Naive thymus-derived CD4-positive, alpha-beta T cell (primary cell): ENCODE measurements around the gene ITPR2. TPM values are rescaled to one million over a fixed set of nuclear protein-coding genes. Genes with fewer than 3 reads are reported as not detected.

Source experiments
- ATAC-seq: fragments of 150-1000 bp; cut with Tn5 transposase; 2 replicates; pipeline ENCODE4 v1.10.0; 2021; ENCODE audit warnings: mild to moderate bottlenecking, moderate library complexity
- CTCF ChIA-PET: fragments of 350-600 bp; sonication (Branson Sonifier 250); formaldehyde crosslinking; loops from one replicate; lab custom pipeline; 2021; ENCODE audit warnings: antibody characterized with exemption; lab: Charles Lee
- POLR2A ChIA-PET: fragments of 350-600 bp; sonication (Branson Sonifier 250); formaldehyde crosslinking; loops from one replicate; lab custom pipeline; 2021; ENCODE audit warnings: antibody characterized with exemption, inconsistent platforms; lab: Charles Lee
- DNase-seq, 9 donors: peaks; one replicate each; pipeline versions ENCODE4 v3.0.0 to v3.0.0-alpha.2; 2020 to 2022; ENCODE audit warnings: mixed read lengths in 1 of 9
- H3K27ac ChIP-seq: one replicate; pipeline ENCODE4 v1.7.0; 2013; ENCODE audit warnings: mild to moderate bottlenecking, low read depth, low read length, moderate library complexity
- H3K27me3 ChIP-seq, 2 donors: one replicate each; pipeline ENCODE4 v1.7.0; 2013; ENCODE audit warnings: low read length in 2 of 2, mild to moderate bottlenecking in 2 of 2, moderate library complexity in 2 of 2; ENCODE audit not compliant: control insufficient read depth in 2 of 2, insufficient read depth in 2 of 2
- H3K36me3 ChIP-seq, 3 experiments: 1 replicate in 2 of 3; 2 replicates in 1 of 3; pipeline ENCODE4 v1.7.0; 2013; ENCODE audit warnings: low read length in 3 of 3, mild to moderate bottlenecking in 3 of 3, moderate library complexity in 1 of 3; ENCODE audit not compliant: insufficient read depth in 3 of 3, control insufficient read depth in 2 of 3
- H3K4me1 ChIP-seq, 2 donors: one replicate each; pipeline ENCODE4 v1.7.0; 2013; ENCODE audit warnings: low read length in 2 of 2, mild to moderate bottlenecking in 2 of 2, moderate library complexity in 1 of 2; ENCODE audit not compliant: control insufficient read depth in 2 of 2, insufficient read depth in 2 of 2
- H3K4me3 ChIP-seq: 2 replicates; pipeline ENCODE4 v1.7.0; 2013; ENCODE audit warnings: mild to moderate bottlenecking, low read length
- H3K9me3 ChIP-seq, 3 experiments: 1 replicate in 2 of 3; 2 replicates in 1 of 3; pipeline ENCODE4 v1.7.0; 2013; ENCODE audit warnings: low read length in 3 of 3; ENCODE audit not compliant: control insufficient read depth in 2 of 3
- H3K27ac Mint-ChIP-seq, 9 donors: one replicate each; pipeline ENCODE4 v1.8.0; 2020 to 2022; ENCODE audit warnings: mixed read lengths in 9 of 9, mild to moderate bottlenecking in 8 of 9, moderate library complexity in 5 of 9, inconsistent platforms in 2 of 9
- H3K27me3 Mint-ChIP-seq, 5 donors: one replicate each; pipeline ENCODE4 v1.8.0; 2021 to 2022; ENCODE audit warnings: mixed read lengths in 5 of 5, mild to moderate bottlenecking in 1 of 5
- H3K36me3 Mint-ChIP-seq, 5 donors: one replicate each; pipeline ENCODE4 v1.8.0; 2020 to 2022; ENCODE audit warnings: mixed read lengths in 5 of 5, mild to moderate bottlenecking in 3 of 5, inconsistent platforms in 1 of 5
- H3K4me1 Mint-ChIP-seq, 7 donors: one replicate each; pipeline ENCODE4 v1.8.0; 2020 to 2022; ENCODE audit warnings: mixed read lengths in 7 of 7, mild to moderate bottlenecking in 3 of 7, inconsistent platforms in 1 of 7
- H3K4me3 Mint-ChIP-seq, 10 donors: one replicate each; pipeline ENCODE4 v1.8.0; 2020 to 2022; ENCODE audit warnings: mild to moderate bottlenecking in 10 of 10, mixed read lengths in 10 of 10, moderate library complexity in 6 of 10, inconsistent platforms in 2 of 10
- H3K9me3 Mint-ChIP-seq, 11 donors: one replicate each; pipeline ENCODE4 v1.8.0; 2020 to 2022; ENCODE audit warnings: mixed read lengths in 11 of 11, mild to moderate bottlenecking in 4 of 11, inconsistent platforms in 1 of 11, moderate library complexity in 1 of 11
- intact Hi-C, 2 donors: fragments of 100-400 bp; cut with micrococcal nuclease; formaldehyde crosslinking; loops; one replicate each; pipeline ENCODE4 v1.15.1; 2023
- polyA plus RNA-seq, 2 donors: library from polyadenylated mRNA; unstranded; fragments of 300-500 nt; fragmentation: Illumina TruSeq; gene quantifications; one replicate each; pipeline ENCODE4 v1.2.3, GENCODE V29; 2021
- total RNA-seq, 6 experiments: library from RNA in 5 of 6; stranded (reverse) in 5 of 6; gene quantifications; 1 replicate in 5 of 6; 2 replicates in 1 of 6; pipeline ENCODE4 v1.2.3 and lab custom pipeline; 2021 to 2026

ITPR2 gene
- total and polyA plus RNA-seq, 7 experiments from 2014 or later = 11.3 to 71.5 (median 51.4) TPM

GRCh38 chr12:26853303-26854030 is 20.5 kb upstream of the ITPR2 start:
- Mint-ChIP-seq H3K9me3 (no peaks in the 10 kb centered on the region), H3K4me1 (peaks cover 0 to 4% (median 0%) of the 10 kb centered on the region in 7 donors), H3K4me3 (no peak overlapping the region), H3K27ac (peak overlapping the region in 2 of 9 donors; percentile 1 to 81), H3K36me3 (no peaks in the 10 kb centered on the region), H3K27me3 (peaks cover 0 to 23% (median 0%) of the 10 kb centered on the region in 5 donors)
- H3K4me3 ChIP-seq = no peak overlapping the region
- intact Hi-C loops = loop anchor here (1.0 to 5.0 kb wide), 10 partner anchors 20 to 454 kb away; partner anchors contain the start of genes ITPR2 (in 2 of the 2), TM7SF3 (in 2 of the 2) and FGFR1OP2 (in 1 of the 2)
- ATAC-seq (peak; percentile 95), DNase-seq (peak; percentile 47 to 73 (median 69))
- ChIA-PET CTCF (interaction anchor here (0.7 to 2.6 kb wide), 2 partner anchors 9 to 162 kb away, joined by 3 to 9 read pairs; no protein-coding TSS in a partner anchor), POLR2A (no interaction called here)
- H3K27ac ChIP-seq = no peak overlapping the region
- H3K9me3 ChIP-seq = no peaks in the 10 kb centered on the region
- H3K4me1 ChIP-seq = no peaks in the 10 kb centered on the region
- H3K36me3 ChIP-seq = no peaks in the 10 kb centered on the region
- no peaks in the 10 kb centered on the region for H3K27me3 ChIP-seq

GRCh38 chr12:26851031-26851809 is 18.2 kb upstream of the ITPR2 start:
- Histone ChIP-seq H3K27me3 (no peaks in the 10 kb centered on the region), H3K36me3 (no peaks in the 10 kb centered on the region), H3K4me1 (no peaks in the 10 kb centered on the region), H3K9me3 (no peaks in the 10 kb centered on the region), H3K4me3 (no peak overlapping the region), H3K27ac (no peak overlapping the region)
- Mint-ChIP-seq H3K4me3 (no peak overlapping the region), H3K27me3 (peaks cover 0 to 20% (median 4%) of the 10 kb centered on the region in 5 donors), H3K4me1 (peaks cover 0 to 6% (median 5%) of the 10 kb centered on the region in 7 donors), H3K36me3 (no peaks in the 10 kb centered on the region), H3K27ac (no peak overlapping the region), H3K9me3 (no peaks in the 10 kb centered on the region)
- intact Hi-C loops = loop anchor here in 1 of 2 donors (5.0 kb wide), 1 partner anchor 456 kb away; no protein-coding TSS in a partner anchor
- DNase-seq (no peak), ATAC-seq (no peak)
- ChIA-PET POLR2A (no interaction called here), CTCF (interaction anchor here (0.6 to 2.6 kb wide), 9 partner anchors 32 to 711 kb away, joined by 3 to 9 read pairs (median 3); partner anchors contain the start of gene MED21)

DNA sequence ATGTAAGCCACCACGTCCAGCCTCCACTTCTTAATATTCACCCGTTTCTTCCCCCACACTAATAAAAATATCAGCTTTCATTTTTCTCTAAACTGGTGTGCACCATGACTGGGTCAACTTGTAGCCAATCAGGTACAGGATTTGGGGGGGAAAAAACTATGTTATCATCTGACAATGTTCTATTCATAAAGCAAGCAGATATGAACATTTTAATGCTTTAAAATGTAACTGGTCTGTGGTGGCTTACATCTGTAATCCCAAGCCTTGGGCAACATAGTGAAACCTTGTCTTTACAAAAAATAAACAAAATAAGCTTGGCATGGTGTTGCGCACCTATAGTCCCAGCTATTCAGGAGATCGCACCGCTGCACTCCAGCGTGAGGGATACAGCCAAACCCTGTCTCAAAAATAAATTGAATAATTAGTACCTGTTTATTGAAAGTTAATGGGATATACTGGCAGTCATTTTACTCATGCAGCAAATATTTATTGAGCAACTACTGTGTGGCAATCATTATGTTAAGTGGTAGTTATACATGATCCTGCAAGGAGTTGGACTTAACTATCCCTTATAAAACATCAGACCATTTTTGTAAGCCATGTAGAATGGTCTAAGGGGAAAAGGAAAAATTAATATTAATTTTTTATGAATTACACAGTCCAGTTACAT is 15.3 kb upstream of the ITPR2 start:
- Histone ChIP-seq H3K36me3 (no peaks in the 10 kb centered on the region), H3K9me3 (no peaks in the 10 kb centered on the region), H3K27ac (no peak overlapping the region), H3K27me3 (no peaks in the 10 kb centered on the region), H3K4me1 (no peaks in the 10 kb centered on the region), H3K4me3 (no peak overlapping the region)
- H3K4me3 Mint-ChIP-seq = no peak overlapping the region
- H3K36me3 Mint-ChIP-seq = no peaks in the 10 kb centered on the region
- intact Hi-C loops = no loop called here
- H3K9me3 Mint-ChIP-seq = no peaks in the 10 kb centered on the region
- CTCF ChIA-PET = interaction anchor here (0.7 kb wide), 1 partner anchor 16 kb away, joined by 3 read pairs; the partner anchor contains the start of gene ITPR2
- peaks cover 0 to 11% (median 5%) of the 10 kb centered on the region in 7 donors for H3K4me1 Mint-ChIP-seq
- ATAC-seq = no peak
- peaks cover 0 to 17% (median 4%) of the 10 kb centered on the region in 5 donors for H3K27me3 Mint-ChIP-seq
- POLR2A ChIA-PET = interaction anchor here (1.4 kb wide), 1 partner anchor 15 kb away, joined by 4 read pairs; no protein-coding TSS in a partner anchor
- DNase-seq = no peak
- H3K27ac Mint-ChIP-seq = no peak overlapping the region

DNA sequence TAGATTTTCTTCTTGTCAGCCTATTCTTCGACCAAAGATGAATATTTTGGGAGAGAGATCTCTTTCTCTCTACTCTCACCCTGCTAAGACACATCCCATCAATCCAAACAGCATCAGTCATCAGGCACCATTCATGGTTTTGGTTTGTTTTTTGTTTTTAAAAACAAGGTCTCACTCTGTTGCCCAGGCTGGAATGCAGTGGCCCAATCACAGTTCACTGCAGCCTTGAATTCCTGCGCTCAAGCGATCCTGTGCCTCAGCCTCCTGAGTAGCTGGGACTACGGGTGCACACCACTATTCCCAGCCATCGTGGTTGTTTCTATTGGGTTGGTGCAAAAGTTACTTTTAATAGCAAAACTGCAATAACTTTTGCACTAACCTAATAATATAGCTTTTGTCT is 14.4 kb upstream of the ITPR2 start:
- intact Hi-C loops = no loop called here
- no peaks in the 10 kb centered on the region for H3K9me3 Mint-ChIP-seq
- Histone ChIP-seq H3K9me3 (no peaks in the 10 kb centered on the region), H3K27me3 (no peaks in the 10 kb centered on the region), H3K4me1 (no peaks in the 10 kb centered on the region), H3K27ac (no peak overlapping the region), H3K36me3 (no peaks in the 10 kb centered on the region), H3K4me3 (no peak overlapping the region)
- DNase-seq (no peak), ATAC-seq (no peak)
- ChIA-PET CTCF (interaction anchor here (0.7 kb wide), 1 partner anchor 15 kb away, joined by 3 read pairs; the partner anchor contains the start of gene ITPR2), POLR2A (interaction anchor here (1.4 kb wide), 1 partner anchor 14 kb away, joined by 4 read pairs; no protein-coding TSS in a partner anchor)
- no peak overlapping the region for H3K4me3 Mint-ChIP-seq
- peaks cover 0 to 21% (median 4%) of the 10 kb centered on the region in 5 donors for H3K27me3 Mint-ChIP-seq
- H3K4me1 Mint-ChIP-seq = peaks cover 0 to 11% (median 5%) of the 10 kb centered on the region in 7 donors
- H3K36me3 Mint-ChIP-seq = no peaks in the 10 kb centered on the region
- no peak overlapping the region for H3K27ac Mint-ChIP-seq

DNA sequence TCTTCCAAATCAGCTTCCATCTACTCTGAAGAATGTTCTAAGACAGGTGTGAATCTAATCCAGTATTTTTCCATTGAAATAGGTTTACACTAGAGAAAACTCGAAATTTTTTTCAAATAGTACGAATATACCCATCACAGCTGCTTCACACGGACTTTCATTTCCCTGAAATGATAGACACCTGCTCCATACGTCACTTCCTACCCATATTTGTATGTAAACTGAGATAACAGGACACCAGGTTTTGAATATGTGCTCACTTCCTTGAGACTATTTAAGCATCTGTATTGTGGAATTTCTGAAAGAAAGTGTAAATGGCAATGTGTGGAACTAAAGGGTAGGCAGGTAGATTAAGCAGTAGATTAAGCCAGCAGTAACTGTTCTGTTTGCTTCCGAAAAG is 13.4 kb upstream of the ITPR2 start:
- intact Hi-C loops = no loop called here
- H3K4me3 ChIP-seq = no peak overlapping the region
- H3K27ac ChIP-seq = no peak overlapping the region

More for the DNA sequence above, 13.4 kb upstream of the ITPR2 start:
- Mint-ChIP-seq H3K27me3 (peaks cover 0 to 21% (median 4%) of the 10 kb centered on the region in 5 donors), H3K9me3 (no peaks in the 10 kb centered on the region), H3K36me3 (no peaks in the 10 kb centered on the region), H3K4me3 (peak overlapping the region in 8 of 10 donors; percentile 6 to 66 (median 61)), H3K27ac (no peak overlapping the region), H3K4me1 (peaks cover 1 to 11% (median 5%) of the 10 kb centered on the region in 7 donors)
- Histone ChIP-seq H3K36me3 (no peaks in the 10 kb centered on the region), H3K9me3 (no peaks in the 10 kb centered on the region), H3K27me3 (no peaks in the 10 kb centered on the region), H3K4me1 (no peaks in the 10 kb centered on the region)
- DNase-seq (no peak), ATAC-seq (no peak)
- CTCF ChIA-PET = interaction anchor here (0.9 to 1.2 kb wide), 2 partner anchors 12 to 14 kb away, joined by 3 to 5 read pairs; partner anchors contain the start of gene ITPR2
- POLR2A ChIA-PET = interaction anchor here (1.1 to 1.4 kb wide), 3 partner anchors 11 to 16 kb away, joined by 3 to 6 read pairs (median 3); partner anchors contain the start of gene ITPR2
